NCI-H1105 treated with DMSO at 0.1 percent for 48 hours (cell line): ENCODE measurements around the gene INPPL1.
"Not testable (repeated sequence)": the region's sequence is repeated elsewhere in the genome, so short reads cannot be mapped to it uniquely, and the experiment has no call there.

Source experiments
- DNase-seq: peaks from one replicate; lab custom pipeline; 2025; lab: John Stamatoyannopoulos, UW

INPPL1 gene

DNA sequence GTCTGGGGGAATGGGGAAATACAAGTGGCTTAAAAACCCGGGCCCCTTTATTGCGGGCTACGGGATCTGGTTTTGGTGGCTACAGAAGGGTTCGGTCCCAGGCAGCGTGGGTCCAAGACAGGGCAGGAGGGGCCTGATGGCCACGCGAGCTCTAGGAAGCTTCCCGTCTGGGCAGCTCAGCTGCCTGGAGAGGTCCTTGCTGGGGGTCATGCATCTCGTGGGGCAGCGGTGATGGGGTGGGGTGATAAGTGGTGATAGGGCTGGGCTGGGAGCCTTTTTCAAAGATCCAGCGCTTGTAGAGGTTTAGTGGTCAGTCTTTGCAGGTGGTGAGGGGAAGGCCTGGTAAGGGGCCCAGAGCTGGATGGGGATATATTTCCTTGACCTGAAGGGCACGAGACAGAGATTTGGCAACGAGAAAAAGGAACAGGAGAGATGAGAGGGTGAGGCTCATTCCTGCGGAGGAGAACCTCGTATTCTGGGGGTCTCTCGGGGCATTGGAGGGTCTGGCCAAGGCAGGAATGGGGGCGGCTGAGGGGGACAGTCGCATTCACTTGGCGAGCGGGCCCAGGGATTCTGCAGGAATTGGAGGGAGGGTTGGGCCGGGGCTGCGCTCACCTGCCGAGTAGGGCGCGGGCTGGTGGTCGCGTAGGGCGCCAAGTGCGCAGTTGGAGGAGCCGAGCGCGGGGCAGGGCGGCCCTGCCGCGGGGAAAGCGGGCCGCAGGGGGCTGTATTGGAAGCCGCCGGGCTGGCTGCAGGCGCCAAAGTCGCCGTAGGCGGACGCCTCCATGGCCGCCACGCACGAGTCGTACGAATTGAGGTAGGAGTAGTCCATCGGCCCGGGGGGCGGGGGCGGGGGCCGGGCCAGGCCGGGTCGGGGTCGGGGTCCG lies 18.8 kb downstream of the INPPL1 start:
- no peak for DNase-seq

DNA sequence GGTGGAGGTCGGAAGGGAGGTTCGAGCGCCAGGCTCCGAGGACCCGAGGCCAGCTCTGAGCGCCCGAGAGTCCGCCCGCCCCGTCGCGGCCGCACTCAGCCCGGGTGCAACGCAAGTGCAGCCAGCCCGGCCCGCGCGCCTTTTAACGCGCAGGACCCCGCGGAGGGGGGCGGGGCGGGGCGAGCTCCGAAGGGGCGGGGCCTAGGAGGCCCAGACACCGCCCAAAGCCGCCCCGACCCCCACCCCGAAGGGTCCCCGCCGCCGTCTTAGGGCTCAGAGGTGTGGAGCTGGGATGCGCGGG lies 19.4 kb downstream of the INPPL1 start, which contains the start of gene PHOX2A:
TSS of gene PHOX2A (minus strand) at position 117 of the 301 bp plus-strand sequence. CDS start 172 bp downstream, outside the sequence.
- no peak for DNase-seq

- no peak for DNase-seq
These were observed 20.0 kb downstream of the INPPL1 start for GRCh38 chr11:72244361-72245262.

- DNase-seq = no peak
These were observed 20.8 kb downstream of the INPPL1 start for GRCh38 chr11:72245263-72245816.

GRCh38 chr11:72247584-72247983 lies 23.0 kb downstream of the INPPL1 start:
- no peak for DNase-seq

- no peak for DNase-seq
These were observed 25.4 kb downstream of the INPPL1 start for GRCh38 chr11:72249961-72250360.

DNA sequence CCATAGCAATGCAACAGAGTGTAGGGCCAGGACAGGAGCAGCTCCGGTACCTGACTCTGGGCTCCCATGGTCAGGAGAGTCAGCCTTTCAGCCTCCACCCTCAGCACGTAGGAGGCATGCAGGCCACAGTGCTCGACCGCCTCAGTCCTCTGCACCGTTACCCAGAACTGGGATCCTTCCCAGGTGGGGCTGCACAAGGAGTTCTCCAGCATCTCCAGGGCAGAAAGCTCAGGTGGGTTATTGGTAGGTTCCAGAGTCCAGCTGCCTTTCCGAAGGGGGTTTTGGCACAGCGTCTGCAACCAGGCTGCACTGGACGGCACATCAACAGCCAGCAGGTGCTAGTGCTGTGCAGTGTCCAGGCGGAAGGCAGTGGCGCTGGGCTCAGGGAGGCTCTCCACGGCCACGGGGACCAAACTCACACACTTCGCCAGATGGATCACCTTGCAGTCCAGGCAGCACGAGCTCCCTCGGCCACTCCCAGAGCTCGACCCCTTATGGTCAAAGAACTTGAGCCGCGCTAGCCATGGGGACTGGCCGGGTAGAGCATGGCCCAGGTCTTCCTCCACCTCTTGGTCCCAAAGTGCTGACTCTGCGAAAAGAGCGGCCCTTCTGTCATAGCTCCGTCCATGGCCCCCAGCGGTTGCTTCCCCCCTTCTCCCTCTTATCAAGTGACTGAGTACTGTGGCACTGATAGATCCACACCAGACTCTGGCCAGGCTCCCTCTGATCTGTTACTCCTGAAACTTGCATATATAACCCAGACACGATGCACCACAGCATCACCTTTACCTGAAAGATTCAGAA lies 26.3 kb downstream of the INPPL1 start:
- no peak for DNase-seq

- DNase-seq = no peak
These were observed 27.0 kb downstream of the INPPL1 start for GRCh38 chr11:72251614-72252013.

- no peak for DNase-seq
These were observed 28.8 kb downstream of the INPPL1 start for GRCh38 chr11:72253392-72253791.

DNA sequence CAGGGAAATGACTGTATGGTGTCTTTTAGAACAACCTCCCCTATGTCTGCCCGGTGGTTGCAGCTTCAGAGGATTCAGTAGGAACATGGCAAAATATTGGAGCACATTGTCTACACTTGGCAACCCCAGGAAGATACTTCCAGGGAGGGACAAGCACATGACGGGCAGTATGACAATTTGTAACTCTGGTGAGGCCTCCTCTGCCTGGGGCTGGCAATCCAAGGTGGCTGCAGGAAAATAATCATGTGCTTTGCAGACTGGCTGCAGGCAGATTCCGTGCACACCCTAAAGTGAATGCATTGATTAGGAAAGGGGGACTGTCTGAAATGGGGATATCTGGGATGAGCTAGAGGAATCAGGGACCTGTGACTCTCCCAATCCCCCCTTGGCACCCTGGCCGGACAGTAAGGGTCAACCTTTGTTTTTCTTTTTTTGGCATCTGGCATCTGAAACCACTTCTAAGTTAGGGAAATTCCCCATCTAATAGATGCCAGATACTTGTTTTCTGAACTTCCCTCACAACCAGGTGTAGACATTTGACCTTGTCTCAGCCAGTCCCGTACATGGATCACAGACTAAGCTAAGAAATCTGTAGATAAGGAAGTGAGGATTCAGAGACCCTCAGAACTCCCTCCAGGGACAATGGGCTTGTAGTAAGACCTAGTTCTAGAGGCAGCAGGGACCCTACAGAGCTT lies 29.9 kb downstream of the INPPL1 start:
- no peak for DNase-seq

DNA sequence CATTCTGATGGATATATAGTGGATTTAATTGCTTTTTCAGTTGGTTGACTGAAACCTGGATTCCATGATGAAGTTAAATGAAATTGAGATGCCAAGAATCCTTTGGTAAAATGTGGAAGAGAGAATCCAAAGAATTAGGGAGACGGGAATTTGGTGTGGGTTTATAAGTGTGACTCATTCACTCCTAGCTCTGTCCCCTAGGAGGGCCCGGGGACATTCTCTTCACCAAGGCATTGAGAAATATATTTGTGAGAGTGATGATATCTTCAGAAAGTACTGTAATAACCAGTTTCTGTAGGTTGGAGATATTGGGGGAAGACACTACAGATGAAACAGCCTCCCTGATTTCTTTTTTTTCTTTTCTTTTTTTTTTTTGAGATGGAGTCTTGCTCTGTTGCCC lies 33.0 kb downstream of the INPPL1 start:
- DNase-seq = no peak

DNA sequence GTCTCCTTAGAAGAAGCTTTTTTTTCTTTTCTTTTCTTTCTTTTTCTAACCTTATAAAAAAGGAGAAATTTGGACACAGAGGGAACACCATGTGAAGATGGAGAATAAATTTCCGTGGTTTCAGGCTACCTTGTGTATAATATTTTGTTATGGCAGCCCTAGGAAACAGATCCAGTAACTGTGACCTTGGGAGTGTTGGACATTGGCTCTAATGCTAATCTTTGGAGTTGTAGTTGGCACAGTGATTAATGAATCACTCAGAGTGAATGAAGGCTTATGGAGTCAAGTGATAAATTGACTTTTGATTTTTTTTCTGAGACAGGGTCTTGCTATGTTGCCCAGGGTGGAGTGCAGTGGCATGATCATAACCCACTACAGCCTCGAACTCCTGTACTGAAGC lies 34.9 kb downstream of the INPPL1 start:
- DNase-seq = no peak

GRCh38 chr11:72260574-72260973 lies 36.0 kb downstream of the INPPL1 start:
- no peak for DNase-seq

DNA sequence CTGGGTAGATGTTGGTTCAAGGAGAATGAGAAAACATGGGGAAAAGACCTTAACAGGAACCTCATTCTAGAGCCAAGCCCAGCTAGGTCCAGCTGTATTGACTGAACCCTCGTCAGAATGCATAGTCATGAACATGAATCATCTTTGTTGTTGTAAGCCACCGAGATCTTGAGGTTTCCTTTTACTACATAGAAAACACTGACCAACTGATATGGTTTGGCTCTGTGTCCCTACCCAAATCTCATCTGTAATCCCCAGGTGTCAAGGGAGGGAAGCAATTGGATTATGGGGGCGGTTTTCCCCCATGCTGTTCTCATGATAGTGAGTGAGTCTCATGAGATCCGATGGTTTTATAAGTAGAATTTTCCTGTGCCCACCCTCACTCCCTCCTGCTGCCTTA lies 38.8 kb downstream of the INPPL1 start:
- DNase-seq = no peak

GRCh38 chr11:72265951-72266350 lies 41.4 kb downstream of the INPPL1 start:
- DNase-seq = no peak

GRCh38 chr11:72266960-72267359 lies 42.4 kb downstream of the INPPL1 start:
- DNase-seq = not testable (repeated sequence)

GRCh38 chr11:72267956-72268617 lies 43.5 kb downstream of the INPPL1 start:
- no peak for DNase-seq

DNA sequence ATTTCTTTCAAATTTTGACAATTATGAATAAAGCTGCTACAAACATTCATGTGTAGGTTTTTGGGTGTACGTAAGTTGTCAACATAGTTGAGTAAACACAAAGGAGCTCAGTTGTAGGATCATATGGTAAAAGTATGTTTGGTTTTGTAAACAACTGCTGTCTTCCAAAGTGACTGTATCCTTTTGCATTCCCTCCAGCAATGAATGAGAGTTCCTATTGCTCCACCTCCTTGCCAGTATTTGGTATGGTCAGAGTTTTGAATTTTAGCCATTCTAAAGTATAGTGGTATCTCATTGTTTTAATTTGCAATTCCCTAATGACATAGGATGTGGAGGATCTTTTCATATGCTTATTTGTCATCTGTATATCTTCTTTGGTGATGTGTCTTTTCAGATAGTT lies 47.4 kb downstream of the INPPL1 start:
- DNase-seq = no peak

DNA sequence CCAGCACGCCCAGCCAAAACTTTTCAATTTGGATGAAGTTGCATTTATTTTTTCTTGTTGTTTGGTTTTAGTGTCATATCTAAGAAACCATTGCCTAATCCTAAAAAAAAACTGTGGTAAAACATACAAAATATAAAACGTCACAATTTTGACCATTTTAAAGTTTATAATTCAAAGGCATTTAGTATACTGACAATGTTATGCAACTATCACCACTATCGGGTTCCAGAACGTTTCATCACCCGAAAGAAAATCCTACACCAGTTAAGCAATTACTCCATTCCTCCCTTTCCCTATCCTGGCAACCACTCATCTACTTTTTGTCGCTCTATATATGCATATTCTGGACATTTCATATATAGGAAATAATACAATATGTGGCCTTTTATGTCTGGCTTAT lies 49.9 kb downstream of the INPPL1 start:
- no peak for DNase-seq

- no peak for DNase-seq
These were observed 54.3 kb downstream of the INPPL1 start for GRCh38 chr11:72278905-72279304.

- DNase-seq = no peak
These were observed 55.5 kb downstream of the INPPL1 start for GRCh38 chr11:72280037-72280436.
